ENCODE results near the gene ADPRS.

ADPRS gene

GRCh38 chr1:36068866-36069265 is 19.8 kb upstream of the ADPRS start:
- no peak for TF ChIP-seq CTCF (IDR thresholded peaks at IDR 0.05; ENCODE audit: extremely low read depth, missing control alignments)
- no peak for DNase-seq (ENCODE audit: low spot score)

GRCh38 chr1:36070349-36070748 is 18.3 kb upstream of the ADPRS start:
- DNase-seq (ENCODE audit: low spot score), result no peak

DNA sequence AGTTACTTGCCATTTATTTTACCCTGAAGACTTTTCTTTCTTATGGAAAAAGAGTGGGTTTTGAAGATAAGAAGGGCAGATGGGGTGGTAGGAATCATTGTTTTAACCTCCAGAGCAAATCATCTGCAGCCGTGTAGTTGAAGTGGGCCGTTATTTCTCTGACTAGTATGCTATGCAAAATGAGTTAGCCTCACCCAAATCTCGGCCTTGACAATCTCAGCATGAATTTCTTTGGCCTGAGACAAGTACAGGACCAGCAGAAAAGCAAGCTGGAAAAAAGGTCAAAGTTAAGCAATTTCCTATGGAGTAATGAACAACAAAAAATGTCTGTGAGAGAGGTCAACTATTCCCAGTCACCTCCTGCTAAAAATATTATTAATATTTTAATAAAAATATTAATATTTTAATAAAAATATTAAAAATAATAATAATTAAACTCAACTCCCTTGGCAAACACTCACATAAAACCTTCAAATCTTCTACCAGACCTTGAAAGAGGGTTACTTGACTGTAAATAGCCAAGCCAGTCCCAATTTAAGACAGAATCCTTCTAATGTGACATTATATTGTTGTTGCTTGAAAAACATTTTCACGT is 11.6 kb upstream of the ADPRS start:
- TF ChIP-seq CTCF (IDR thresholded peaks at IDR 0.05; ENCODE audit: extremely low read depth, missing control alignments), result no peak
- no peak for DNase-seq (ENCODE audit: low spot score)

More at GRCh38 chr1:36070349-36070748, 18.3 kb upstream of the ADPRS start:
- no peak for TF ChIP-seq CTCF (IDR thresholded peaks at IDR 0.05; ENCODE audit: extremely low read depth, missing control alignments)

DNA sequence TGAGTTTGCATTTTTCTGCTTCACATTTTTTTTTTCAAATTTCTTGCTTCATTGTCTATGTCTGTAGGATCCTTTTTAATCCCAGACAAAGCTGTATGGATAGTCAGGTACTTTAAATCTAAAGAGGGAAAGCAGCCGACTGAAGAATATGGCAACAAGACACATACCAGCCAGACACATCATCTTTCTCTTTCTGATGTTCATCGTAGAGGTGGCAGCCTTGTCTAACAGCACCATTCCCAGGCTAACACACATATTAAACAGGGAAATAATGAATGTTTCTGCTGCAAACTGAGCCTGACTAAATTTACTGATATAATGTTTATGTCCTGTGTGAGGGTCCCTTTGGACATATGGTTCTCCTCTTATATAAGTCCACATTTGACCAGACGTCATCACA is 8.5 kb upstream of the ADPRS start:
- no peak for DNase-seq (ENCODE audit: low spot score)
- TF ChIP-seq CTCF (IDR thresholded peaks at IDR 0.05; ENCODE audit: extremely low read depth, missing control alignments), result no peak

DNA sequence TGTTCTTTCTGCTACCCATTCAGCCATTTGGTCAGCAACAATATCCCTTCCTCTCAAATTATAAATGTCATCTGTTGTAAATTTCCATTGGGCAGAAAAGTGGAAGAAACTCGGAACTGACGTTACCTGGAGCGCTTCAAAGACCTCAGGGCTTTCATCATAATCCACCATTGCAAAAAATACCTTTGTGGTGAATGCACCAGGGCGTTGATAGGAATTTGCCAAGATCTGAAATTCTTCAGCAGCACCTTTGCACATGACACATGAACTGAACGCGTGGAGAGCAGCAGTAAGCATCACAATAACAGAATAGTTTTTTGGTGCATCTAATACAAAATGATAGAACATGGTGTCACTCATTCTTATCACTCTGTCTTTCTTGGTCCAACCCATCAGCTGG is 7.9 kb upstream of the ADPRS start:
- no peak for TF ChIP-seq CTCF (IDR thresholded peaks at IDR 0.05; ENCODE audit: extremely low read depth, missing control alignments)
- no peak for DNase-seq (ENCODE audit: low spot score)

- DNase-seq (ENCODE audit: low spot score), result no peak
- no peak for TF ChIP-seq CTCF (IDR thresholded peaks at IDR 0.05; ENCODE audit: extremely low read depth, missing control alignments)
These were observed 6.7 kb upstream of the ADPRS start for GRCh38 chr1:36081926-36082485.

GRCh38 chr1:36083219-36083618 is 5.5 kb upstream of the ADPRS start:
- TF ChIP-seq CTCF (IDR thresholded peaks at IDR 0.05; ENCODE audit: extremely low read depth, missing control alignments), result no peak
- no peak for DNase-seq (ENCODE audit: low spot score)

Measured in GM20000 (cell line).